AML-193 (cell line): ENCODE measurements around the gene KCNJ5.

Source experiments
- DNase-seq, 2 experiments: peaks; one replicate each; lab custom pipeline; 2025; lab: John Stamatoyannopoulos, UW

Gene KCNJ5

DNA sequence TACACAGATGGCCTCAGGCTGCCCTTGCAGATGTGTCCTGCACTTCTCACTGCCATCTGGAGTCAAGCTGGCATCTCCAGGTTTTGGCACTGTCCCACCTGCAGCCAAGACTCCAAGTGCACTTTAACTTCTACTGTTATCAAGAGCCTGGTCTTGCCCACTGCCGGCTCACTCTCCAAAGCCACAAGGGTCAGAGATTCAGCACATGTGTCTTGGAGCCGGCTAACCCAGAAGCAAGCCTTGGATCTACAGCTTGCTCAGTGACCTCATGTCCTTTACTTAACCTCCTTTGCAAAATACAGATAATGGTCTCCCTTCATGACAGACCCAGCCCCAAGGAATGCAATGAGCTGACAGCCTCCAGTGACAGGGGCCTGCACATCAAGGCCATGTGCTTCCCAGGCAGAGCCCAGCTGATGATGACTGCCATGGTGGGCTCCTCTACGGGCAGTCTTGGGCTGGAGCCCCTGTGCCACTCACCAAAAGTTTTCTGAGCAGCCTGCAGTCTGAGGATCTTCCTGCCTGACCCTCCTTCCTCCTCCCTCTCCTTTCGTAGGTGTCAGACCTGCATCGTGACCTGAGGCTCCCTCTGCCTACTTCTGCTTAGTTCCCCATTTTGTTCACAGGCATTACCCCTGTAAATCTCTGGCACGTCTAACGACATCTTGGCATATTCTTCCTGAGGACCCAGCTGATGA lies 42.5 kb downstream of the KCNJ5 start:
- DNase-seq = no peak

DNA sequence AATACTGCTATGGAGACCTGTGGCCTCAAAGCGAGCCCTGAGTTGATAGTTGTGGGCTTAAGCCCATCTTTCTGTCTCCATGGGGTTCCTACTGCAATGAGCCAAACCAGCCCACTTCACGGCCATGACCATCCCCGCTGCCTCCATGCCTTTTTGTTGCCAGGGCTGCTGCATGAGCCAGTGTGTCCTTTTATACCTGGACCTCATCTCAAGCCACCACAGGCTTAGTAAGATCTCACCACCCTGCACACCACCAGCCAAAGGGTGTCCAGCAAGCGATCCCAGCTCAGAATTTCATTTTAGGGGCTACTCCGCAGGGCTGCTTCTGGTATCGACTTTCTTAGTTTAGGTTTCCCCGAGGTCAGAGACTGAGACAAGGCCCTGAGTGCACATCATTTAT lies 43.2 kb downstream of the KCNJ5 start:
- DNase-seq = no peak

DNA sequence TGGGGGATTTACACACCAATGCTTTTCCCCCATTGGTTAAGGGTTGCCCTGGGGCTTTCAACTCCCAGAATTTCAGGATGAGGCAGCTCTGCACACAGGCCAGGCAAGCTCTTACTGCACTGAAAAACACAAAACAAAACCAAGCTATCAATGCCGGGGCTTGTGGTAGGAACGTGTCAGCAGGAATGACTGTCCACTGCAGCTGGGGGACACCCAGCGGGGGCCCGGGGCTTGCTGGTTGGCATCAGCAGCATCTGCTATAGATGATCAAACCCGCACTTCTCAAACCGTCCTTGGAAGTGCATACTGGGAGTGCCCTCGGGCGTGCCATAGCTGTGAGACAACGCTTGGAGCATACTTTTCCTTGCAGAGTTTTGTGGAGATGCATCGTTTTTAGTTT lies 43.8 kb downstream of the KCNJ5 start:
- no peak for DNase-seq

DNA sequence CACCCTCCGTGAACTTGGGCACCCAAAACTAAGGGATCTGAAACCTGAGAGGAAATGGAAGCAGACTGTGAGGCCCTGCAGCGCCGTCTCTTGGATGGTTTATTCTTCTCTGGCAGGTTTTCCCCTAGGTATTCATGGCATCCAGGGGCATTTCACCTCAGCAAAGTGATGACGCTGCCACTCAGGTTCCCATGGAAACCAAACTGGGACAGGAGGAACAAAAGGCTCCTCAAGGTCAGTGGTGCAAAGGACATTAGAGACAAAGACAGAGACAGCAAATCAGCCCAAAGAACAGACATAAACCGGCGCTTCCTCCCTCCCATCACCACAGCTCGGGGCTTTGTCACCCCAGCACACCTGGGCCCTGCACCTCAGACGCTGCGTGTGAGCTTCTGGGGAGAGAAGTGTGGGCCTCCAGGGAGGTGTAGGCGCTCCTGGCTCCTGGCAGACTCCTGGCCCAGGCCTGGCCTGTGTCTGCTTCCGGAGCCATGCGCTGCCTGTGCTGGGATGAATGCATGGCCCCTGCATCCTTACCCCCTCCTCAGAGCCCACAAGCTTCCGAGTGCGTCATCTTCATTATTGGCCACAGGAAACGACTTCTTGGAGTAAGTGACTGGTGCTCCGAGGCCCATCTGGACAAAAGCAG lies 45.6 kb downstream of the KCNJ5 start:
- no peak for DNase-seq

DNA sequence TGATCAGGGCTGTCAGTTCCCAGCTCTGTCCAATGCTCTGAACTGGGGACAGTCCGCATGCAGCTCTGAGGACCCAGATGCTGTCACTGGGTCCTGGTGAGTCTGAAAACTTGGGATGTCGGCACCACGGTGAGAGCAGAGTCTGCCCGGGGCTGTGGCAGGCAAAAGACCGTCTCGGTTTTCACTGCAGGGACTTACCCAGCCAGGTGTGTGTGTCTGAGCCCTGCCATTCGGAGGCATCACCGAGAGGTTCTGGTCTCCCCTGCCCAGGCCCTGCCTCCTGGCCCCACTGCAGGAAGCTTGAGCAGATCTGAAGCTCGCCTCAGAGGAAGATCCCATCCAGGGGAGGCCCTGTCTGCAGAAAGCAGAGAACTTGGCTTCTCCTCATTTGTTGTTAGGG lies 46.3 kb downstream of the KCNJ5 start:
- no peak for DNase-seq

DNA sequence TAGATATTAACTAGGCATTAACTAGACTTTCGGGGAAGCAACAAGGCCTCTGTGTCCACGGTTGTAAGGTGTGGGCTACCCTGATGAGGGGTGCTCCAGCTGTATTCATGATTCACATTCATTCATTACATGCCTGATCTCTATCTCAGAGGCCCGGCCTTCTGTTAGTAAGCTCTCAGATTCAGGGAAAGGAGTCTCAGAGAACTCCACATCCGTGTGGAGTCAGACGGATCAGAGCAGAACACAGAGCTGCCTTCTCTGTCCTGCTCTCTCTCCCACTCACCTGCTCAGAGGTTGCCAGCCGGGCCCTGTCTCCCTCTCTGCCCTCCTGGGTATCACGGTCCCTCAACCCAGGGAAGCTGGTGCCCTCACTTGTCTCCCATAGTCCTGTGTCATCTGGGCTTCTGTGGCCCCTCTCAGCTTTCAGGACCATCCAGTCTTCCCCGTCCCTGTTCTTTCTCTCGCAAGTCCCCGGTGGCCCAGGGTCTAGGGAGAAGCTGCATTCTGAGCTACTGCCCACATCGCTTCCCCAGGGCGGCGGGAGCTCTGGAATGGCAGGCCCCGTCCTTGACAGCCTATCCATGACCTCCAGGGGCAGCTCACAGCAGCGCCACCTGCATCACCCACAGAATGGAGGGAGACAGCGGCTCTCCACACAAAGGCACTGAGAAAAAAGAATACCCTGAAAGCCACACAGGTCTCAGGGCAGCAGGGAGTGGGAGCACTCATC lies 47.2 kb downstream of the KCNJ5 start:
- DNase-seq = no peak

DNA sequence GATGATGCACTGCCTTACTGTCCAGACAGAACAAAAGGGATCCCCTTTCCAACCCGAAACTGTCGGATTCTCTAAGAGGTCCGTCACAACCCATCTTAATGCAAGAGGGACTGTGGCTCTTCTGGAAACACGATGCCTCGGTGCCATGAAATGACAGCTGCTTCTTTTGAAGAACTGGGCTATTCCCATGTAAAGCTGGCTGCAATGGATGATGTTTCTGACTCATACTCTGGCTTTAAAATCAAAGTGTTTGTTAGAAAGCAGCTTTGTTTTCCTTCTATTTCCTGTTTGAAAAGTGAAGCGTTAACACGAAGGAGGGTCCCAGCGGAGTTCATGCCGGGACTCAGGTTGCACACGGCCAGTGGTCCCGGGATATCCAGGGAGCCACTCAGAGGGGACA lies 48.4 kb downstream of the KCNJ5 start:
- DNase-seq = no peak

DNA sequence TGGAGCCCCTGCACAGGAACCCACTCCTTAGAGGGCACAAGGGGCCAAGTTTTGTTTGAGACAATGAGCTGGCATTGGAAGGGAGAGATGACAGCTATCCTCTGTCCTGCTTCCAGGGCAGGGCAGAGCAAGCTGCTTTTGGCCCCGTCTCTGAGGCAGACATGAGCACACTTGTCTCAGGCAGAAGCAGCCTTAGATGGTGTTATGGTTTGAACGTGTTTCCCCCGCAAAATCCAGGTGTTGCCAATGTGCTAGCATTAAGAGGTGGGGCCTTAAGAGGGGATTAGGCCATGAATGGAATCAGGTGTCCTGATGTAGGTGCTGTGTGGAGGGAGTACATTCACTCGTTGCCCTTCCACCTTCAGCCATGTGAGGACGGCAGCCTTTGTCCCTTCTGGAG lies 49.0 kb downstream of the KCNJ5 start:
- no peak for DNase-seq

DNA sequence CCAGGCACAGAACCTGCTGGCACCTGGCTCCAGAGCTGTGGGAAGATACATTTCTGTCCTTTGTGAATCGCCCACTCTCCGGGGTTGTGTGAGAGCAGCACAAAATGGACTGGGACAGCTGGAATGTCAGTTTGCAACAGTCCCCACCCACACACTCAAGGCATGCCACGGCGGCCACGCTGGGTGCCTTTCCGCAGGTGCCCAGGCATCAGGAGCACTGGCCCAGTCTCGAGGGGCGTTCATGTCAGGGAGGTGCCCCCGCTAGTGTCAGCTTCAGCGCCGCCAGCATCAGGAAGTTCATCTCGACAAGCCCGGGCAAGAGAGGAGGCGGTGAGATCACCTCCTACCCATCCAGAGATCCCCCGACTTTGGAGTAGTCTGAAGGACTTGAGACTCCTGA lies 49.4 kb downstream of the KCNJ5 start:
- no peak for DNase-seq

DNA sequence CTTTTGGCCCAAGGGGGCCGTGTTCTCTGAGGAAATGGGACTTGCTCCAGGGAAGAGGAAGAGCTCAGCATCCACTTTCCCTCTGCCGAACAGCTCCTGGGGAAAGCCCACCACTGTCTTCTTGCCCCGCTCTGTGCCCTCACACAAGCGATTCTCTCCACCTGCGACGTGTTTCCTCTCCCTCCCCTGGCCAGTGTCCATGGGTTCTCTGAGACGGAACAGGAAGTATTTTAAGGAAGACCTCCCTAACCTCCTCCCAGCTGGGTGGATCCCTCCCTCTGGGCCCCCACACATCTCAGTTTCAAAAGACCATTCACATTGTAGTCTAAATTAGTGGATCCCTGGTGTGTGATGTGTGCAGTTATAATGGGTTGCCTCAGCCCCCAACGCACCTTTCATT lies 50.0 kb downstream of the KCNJ5 start:
- DNase-seq = no peak

DNA sequence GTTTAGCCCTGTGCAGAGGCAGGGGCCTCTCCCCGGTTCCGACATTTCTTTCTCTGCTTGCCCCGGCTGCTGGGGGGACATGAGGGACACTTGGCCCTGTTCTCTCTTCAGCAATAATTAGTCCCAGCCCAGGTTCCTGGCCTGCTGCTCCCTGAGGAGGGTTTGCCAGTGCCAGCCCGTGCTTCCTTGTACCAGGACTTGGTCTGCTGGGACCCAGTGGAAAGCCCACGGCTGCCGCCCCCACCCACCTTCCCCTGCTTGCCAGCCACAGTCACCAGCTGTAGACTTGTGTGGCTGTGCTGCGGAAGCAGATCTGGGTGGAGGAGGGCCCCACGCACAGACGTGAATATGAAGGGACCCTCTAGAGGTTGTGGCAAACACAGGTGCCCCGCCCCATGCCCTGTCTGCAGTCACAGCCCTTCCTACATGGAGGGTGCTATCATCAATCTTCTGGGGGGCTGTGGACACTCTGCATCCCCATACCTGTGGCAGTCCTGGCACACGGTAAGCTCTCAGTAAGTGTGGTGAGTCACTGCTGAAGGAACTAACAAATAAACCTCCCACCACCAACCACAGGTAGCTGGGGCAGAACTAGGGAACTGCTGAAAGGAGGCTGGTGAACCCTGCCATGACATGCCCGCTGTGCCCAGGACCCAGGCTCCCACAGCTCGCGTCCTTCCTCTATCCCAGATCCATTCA lies 50.6 kb downstream of the KCNJ5 start:
- DNase-seq = no peak

DNA sequence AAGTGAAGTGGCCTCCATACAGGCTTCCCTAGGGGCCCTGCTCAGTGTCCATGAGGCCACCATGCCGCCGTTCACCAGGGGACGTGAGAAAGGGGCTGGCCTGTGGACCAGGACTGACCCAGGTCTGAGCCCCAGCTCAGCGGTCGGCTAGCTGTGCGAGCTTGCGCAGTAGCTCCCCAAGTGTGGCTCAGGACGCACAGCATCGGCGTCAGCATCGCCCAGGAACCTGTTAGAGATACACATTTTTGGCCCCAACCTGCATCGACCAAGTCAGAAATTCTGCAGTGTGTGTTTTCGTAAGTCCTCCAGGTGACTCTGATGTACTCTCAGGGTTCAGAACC lies 51.1 kb downstream of the KCNJ5 start:
- DNase-seq = no peak

DNA sequence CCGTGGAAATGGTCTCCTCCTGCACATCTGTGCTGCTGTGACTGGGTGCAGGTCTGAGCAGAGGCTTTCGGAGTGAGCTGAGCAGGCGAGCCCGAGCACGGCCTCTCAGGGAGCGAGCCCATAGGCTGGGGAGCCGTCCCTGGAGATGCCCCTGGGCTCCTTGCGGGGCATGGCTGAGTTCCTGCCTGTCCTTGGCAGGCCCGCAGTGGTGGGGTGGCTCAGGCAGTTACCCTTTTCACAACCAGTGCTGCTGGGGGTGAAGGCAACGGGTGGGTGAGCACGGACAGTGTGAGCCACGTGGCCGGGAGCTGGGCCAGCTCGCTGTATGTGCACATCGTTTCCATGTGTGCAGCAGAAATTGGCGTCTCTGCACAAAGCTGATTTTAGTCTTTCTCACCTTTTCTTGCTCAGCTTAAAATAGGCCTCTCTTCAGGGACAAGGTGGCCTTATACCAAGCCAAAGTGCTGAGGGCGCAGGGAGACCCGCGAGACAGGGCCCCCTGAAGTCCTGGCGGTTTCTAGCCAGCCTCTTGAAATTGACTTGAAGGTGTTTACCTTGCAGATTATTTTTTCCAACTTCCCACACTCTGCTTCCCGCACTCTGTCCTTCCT lies 51.8 kb downstream of the KCNJ5 start, which contains the start of gene TP53AIP1:
Gene TP53AIP1, minus strand, starts transcription at position 55 of the 611 bp plus-strand sequence. CDS start 5,053 bp downstream, outside the sequence.
- no peak for DNase-seq

DNA sequence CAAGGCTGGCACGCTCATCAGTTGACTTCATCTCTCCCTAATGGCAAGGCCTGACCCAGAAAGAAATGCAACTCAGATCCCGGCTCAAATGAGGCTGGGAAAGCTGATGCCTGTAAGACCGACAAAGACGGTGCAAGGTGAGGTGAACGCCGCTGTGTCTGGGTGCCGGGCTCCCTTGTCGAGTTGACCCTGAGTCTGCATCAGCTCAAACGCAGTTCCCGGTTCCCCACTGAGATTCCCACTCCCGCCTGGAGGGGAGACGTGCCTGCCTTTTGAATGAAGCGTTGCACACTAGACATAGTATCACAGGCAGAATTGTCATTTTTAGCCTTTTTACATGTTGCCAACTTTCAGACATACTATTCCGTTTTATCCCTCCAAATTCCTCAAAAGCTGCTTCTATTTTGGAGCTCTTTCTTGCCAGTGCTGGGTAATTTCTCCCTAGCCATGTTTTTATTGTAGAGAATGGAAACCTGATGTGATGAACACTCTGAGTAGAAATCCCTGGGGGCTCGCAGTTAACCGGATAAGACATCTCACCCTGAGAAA lies 52.3 kb downstream of the KCNJ5 start:
- no peak for DNase-seq

DNA sequence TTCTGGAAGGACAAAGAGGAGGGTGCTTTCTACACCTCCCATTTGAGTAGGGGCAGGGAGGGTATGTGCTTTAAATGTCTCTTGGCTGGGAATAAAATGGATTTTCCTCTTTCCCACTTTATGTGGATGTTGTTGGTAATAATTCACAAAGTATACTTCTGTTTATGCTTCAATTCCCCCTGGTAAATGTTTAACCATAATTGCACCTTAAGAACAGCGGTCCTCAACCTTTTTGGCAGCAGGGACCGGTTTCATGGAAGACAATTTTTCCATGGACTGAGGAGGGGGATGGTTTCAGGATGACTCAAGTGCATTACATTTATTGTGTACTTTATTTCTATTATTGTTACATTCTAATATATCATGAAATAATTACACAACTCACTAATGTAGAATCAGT lies 55.5 kb downstream of the KCNJ5 start:
- DNase-seq = no peak

DNA sequence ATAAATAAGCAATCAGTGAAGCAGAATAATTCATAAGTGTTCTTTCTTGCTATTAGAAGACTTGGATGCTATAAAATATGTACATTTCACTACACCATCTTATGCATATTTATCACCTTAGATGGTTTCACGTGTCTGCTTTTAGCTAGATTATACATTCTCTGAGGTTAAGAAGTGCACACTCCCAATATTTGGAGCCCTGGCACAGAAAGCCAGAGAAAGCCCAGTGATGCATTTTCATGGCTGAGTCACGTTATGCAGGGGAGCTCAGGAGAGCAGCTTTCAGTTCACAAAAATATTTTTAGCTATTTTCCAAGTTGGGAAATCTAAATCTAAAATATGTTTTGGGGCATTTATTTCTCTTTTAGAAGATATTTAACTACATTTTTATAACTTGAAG lies 56.6 kb downstream of the KCNJ5 start:
- no peak for DNase-seq

DNA sequence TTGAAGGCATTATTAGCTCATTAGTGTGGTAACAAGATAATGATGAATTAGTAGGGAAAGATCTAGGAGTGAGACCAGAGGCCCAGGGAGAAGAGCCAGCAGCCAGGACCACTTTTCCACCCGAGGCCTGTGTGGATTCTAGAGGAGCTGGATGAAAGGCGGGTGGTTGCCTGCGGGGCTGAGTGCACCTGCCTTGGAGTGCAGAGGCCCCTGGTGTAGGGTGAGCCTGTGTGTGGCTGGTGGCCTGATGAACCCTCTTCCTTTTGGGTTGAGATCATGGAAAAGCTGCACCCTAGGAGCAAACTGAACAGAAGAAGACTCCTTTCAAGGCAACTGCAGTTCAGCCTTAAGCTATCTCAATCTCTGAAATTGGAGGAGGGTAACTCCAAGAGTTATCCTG lies 57.4 kb downstream of the KCNJ5 start:
- DNase-seq = no peak

DNA sequence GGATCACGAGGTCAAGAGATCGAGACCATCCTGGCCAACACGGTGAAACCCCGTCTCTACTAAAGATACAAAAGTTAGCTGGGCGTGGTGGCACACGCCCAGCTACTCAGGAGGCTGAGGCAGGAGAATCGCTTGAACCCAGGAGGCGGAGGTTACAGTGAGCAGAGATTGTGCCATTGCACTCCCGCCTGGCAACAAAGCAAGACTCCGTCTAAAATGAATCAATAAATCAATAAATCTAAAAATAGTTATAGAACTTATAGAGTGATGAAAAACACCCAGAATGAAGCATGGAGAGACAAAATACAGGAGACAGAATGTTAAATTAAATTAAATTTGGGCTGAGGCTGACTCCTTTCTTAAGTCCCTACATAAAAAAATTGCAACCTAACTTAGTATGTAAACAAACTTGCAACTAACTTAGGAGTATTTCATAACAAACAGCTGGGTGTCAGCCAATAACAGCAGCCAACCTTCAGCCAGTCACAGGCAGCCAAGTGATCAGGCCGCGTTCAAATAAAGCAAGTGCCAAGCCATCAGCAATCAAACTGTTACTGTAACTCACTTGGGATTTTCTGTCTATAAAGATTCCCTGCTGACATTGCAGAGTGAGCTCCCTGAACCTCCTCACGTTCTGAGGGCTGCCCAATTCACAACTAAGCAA lies 58.8 kb downstream of the KCNJ5 start:
- no peak for DNase-seq

DNA sequence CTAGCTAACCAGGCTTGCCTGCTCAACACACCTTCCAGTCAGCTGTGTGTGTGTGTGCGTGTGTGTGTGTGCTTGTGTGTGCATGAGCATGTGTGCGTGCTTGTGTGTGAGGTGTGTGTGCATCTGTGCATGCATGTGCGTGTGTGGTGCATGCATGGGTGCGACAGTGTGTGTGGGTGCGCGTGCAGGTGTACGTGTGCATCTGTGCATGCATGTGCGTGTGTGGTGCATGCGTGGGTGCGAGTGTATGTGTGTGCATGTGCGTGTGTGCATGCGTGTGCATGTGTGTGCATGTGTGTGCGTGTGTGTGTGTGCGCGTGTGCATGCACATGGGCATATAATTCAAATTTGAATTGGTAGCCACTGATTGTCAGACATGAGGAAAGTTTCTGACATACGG lies 62.0 kb downstream of the KCNJ5 start:
- no peak for DNase-seq

DNA sequence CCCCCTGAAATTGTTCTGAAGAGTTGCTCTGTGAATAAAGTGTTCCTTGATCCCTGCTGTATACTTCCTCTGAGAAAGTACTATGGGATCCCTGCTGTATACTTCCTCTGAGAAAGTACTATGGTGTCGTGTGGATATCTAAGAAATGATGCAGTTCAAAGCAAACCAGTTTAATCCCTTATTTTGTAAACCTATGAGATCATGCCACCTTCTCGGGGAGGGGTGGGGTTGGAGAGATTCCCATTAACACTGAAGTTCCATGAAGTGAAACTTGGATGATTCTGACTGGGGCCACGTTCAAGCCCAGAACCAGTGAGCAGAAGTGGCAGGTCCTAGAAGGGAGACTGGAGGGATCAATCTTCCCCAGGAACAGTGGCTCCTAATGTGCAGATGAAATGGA lies 64.5 kb downstream of the KCNJ5 start:
- no peak for DNase-seq

DNA sequence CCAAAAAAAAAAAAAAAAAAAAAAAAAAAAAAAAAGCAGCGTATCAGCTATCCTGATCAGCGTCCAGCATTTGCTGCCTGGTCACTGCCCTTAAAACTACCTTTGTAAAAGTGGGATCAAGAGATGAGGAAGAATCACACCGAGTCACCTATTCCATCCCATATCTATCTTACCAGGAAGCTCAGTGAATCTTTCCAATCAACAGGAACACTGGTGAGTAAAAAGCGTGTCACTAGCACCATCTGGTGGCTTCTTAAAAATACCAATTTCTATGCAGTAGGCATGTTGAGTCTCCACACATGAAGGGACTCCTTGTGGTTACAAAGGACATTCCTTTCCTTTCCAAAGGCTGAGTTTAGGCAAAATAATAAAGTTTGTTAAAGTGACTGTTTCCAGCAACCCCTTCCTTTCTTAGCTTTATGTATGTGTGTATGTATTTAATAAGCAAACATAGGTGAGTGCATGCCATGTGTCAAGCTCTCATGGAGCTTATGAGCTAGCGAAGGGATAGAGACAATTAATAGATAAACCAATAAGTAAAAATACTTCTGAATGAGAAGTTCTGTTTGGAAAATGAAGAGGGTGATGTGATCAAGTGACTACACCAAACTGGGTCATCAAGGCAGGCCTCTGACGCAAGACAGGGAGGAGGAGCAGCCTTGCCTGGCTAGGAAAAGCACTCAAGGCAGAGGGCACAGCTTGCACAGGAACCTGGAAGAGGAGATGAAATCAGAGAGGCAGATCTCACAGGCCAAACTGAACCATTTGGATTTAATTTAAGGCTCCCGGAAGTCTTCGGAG lies 65.4 kb downstream of the KCNJ5 start:
- DNase-seq = peak; percentile 36 to 51
